GM12892 (cell line): ENCODE data around the gene GATA2.

Source experiments
- POLR2A ChIP-seq: IDR thresholded peaks from 2 replicates; pipeline ENCODE4 v1.6.1; 2011; ENCODE audit warnings: low read depth, low read length, control low read depth
- POLR2AphosphoS5 ChIP-seq: IDR thresholded peaks from 2 replicates; pipeline ENCODE4 v1.6.1; 2011; ENCODE audit warnings: low read depth, low read length, control low read depth
- TAF1 ChIP-seq: IDR thresholded peaks from 2 replicates; pipeline ENCODE4 v1.6.1; 2011; ENCODE audit warnings: low read depth, mild to moderate bottlenecking, control low read depth, low read length, borderline replicate concordance

- TF ChIP-seq TAF1 (no peak), POLR2AphosphoS5 (no peak), POLR2A (no peak)
Measured at GRCh38 chr3:128523591-128523990, 30.6 kb upstream of the GATA2 start.
